Erythroblast (primary cell): ENCODE results near the gene SPATA3.

ENCODE experiments used
- GATA1 ChIP-seq: IDR thresholded peaks from 2 replicates; pipeline ENCODE4 v1.6.1; 2011; ENCODE audit warnings: low read depth, mild to moderate bottlenecking, control low read depth, low read length, moderate library complexity
- POLR2A ChIP-seq: IDR thresholded peaks from 2 replicates; pipeline ENCODE4 v1.6.1; 2011; ENCODE audit warnings: mild to moderate bottlenecking, low read length

GRCh38 chr2:231037202-231037730 lies 41.3 kb downstream of the SPATA3 start, which contains the start of gene C2orf72:
- TF ChIP-seq POLR2A (no peak), GATA1 (no peak)
